HCT116 (cell line): Measurements from ENCODE around the gene S100G. TPM values are rescaled to one million over a fixed set of nuclear protein-coding genes. Genes with fewer than 3 reads are reported as not detected.

Source experiments
- ATAC-seq: fragments of 200-7000 bp; cut with Tn5 transposase; 2 replicates; pipeline ENCODE4 v1.9.1; 2020; ENCODE audit warnings: mild to moderate bottlenecking, moderate library complexity
- BruUV-seq: library from RNA; stranded (reverse); fragments of 400-500 nt; replicated peaks from 2 replicates; lab custom pipeline; 2021; lab: Mats Ljungman, UMichigan
- CTCF ChIA-PET: fragments of 300-600 bp; sonication (Branson Sonifier 250); formaldehyde crosslinking; loops from one replicate; lab custom pipeline; 2021; ENCODE audit warnings: antibody characterized with exemption; lab: Charles Lee
- POLR2A ChIA-PET: fragments of 300-600, 350-600 bp; sonication (Branson Sonifier 250); formaldehyde crosslinking; loops from one replicate; lab custom pipeline; 2021; ENCODE audit warnings: antibody characterized with exemption; lab: Charles Lee
- RAD21 ChIA-PET, 2 experiments: fragments of 300-600 bp; sonication (Branson Sonifier 250); formaldehyde crosslinking; loops; one replicate each; lab custom pipeline; 2023; ENCODE audit warnings: low total read pairs in 2 of 2; ENCODE audit not compliant: uncharacterized antibody in 2 of 2, unreplicated experiment in 2 of 2, low non-redundant PET in 1 of 2; lab: Charles Lee
- DNase-seq: peaks from one replicate; pipeline ENCODE4 v3.0.0-alpha.2; 2010; ENCODE audit warnings: low read depth, low spot score
- H2AFZ ChIP-seq: fragments of 200-600 bp; shearing (Covaris generic), sonication (generic); 2 replicates; pipeline ENCODE4 v1.6.1; 2017; ENCODE audit warnings: low read depth, mixed run types, mixed read lengths, antibody characterized with exemption, low read length; ENCODE audit not compliant: poor library complexity, severe bottlenecking
- H3K27ac ChIP-seq: 2 replicates; pipeline ENCODE4 v1.5.1; 2012; ENCODE audit warnings: low read depth, low read length
- H3K27me3 ChIP-seq: fragments of 200-600 bp; sonication (generic); 2 replicates; pipeline ENCODE4 v1.6.1; 2016; ENCODE audit warnings: mixed run types, low read length, mixed read lengths; ENCODE audit not compliant: insufficient read depth
- H3K36me3 ChIP-seq, 2 experiments: fragments of 200-500 bp in 1 of 2; fragments of 200-600 bp in 1 of 2; sonication (Bioruptor generic) in 1 of 2; sonication (generic) in 1 of 2; 2 replicates each; pipeline versions ENCODE4 v1.5.1 to v1.6.1; 2014 to 2016; ENCODE audit warnings: low read length in 2 of 2, inconsistent platforms in 1 of 2, mixed read lengths in 1 of 2, mixed run types in 1 of 2; ENCODE audit not compliant: insufficient read depth in 2 of 2, control insufficient read depth in 1 of 2
- H3K4me1 ChIP-seq, 2 experiments: fragments of 200-600 bp in 1 of 2; sonication (generic) in 1 of 2; 2 replicates each; pipeline versions ENCODE4 v1.5.1 to v1.6.1; 2012 to 2017; ENCODE audit warnings: low read length in 2 of 2, inconsistent platforms in 1 of 2, mild to moderate bottlenecking in 1 of 2, mixed read lengths in 1 of 2, mixed run types in 1 of 2, moderate library complexity in 1 of 2; ENCODE audit not compliant: insufficient read depth in 2 of 2, control insufficient read depth in 1 of 2
- H3K4me2 ChIP-seq: fragments of 200-600 bp; sonication (generic); 2 replicates; pipeline ENCODE4 v1.6.1; 2017; ENCODE audit warnings: mixed run types, low read length, mixed read lengths
- H3K4me3 ChIP-seq, 2 experiments: fragments of 200-600 bp in 1 of 2; sonication (generic) in 1 of 2; replicated peaks in 1 of 2; 2 replicates each; pipeline ENCODE4 v1.5.1; 2011 to 2016; ENCODE audit warnings: low read length in 2 of 2, control low read depth in 1 of 2, low read depth in 1 of 2, mild to moderate bottlenecking in 1 of 2, mixed read lengths in 1 of 2, mixed run types in 1 of 2
- H3K79me2 ChIP-seq: fragments of 200-600 bp; sonication (generic); 2 replicates; pipeline ENCODE4 v1.6.1; 2017; ENCODE audit warnings: mild to moderate bottlenecking, mixed run types, low read length, moderate library complexity, mixed read lengths; ENCODE audit not compliant: insufficient read depth
- H3K9ac ChIP-seq: fragments of 200-600 bp; sonication (generic); 2 replicates; pipeline ENCODE4 v1.6.1; 2016; ENCODE audit warnings: low read length, mixed read lengths
- H3K9me2 ChIP-seq: fragments of 200-600 bp; sonication (generic), shearing (Covaris generic); 2 replicates; pipeline ENCODE4 v1.6.1; 2017; ENCODE audit warnings: mixed run types, mild to moderate bottlenecking, moderate library complexity; ENCODE audit not compliant: insufficient read depth
- H3K9me3 ChIP-seq, 2 experiments: fragments of 200-500 bp in 1 of 2; fragments of 200-600 bp in 1 of 2; sonication (Bioruptor generic) in 1 of 2; sonication (generic) in 1 of 2; 2 replicates each; pipeline ENCODE4 v1.6.1; 2014 to 2017; ENCODE audit warnings: low read length in 2 of 2, mixed read lengths in 2 of 2, inconsistent platforms in 1 of 2, low read depth in 1 of 2, mild to moderate bottlenecking in 1 of 2, mixed run types in 1 of 2, moderate library complexity in 1 of 2; ENCODE audit not compliant: control insufficient read depth in 1 of 2, insufficient read depth in 1 of 2
- H4K20me1 ChIP-seq: fragments of 200-600 bp; sonication (generic), shearing (Covaris generic); 2 replicates; pipeline ENCODE4 v1.6.1; 2017; ENCODE audit warnings: mixed run types, mild to moderate bottlenecking, moderate library complexity; ENCODE audit not compliant: insufficient read depth
- CBX3 ChIP-seq: IDR thresholded peaks from 2 replicates; pipeline ENCODE4 v1.6.1; 2012; ENCODE audit warnings: low read depth
- EGR1 ChIP-seq: IDR thresholded peaks from 2 replicates; pipeline ENCODE4 v1.6.1; 2012; ENCODE audit warnings: low read depth
- ELF1 ChIP-seq: IDR thresholded peaks from 2 replicates; pipeline ENCODE4 v1.6.1; 2012; ENCODE audit warnings: low read depth, borderline replicate concordance
- EZH2 ChIP-seq: fragments of 200-600 bp; sonication (generic); IDR thresholded peaks from 2 replicates; pipeline ENCODE4 v1.6.1; 2017; ENCODE audit warnings: antibody characterized with exemption, mixed run types
- FOSL1 ChIP-seq: IDR thresholded peaks from 2 replicates; pipeline ENCODE4 v1.6.1; 2012; ENCODE audit warnings: low read depth
- JUND ChIP-seq: IDR thresholded peaks from 2 replicates; pipeline ENCODE4 v1.6.1; 2012
- POLR2A ChIP-seq: IDR thresholded peaks from 2 replicates; pipeline ENCODE4 v1.7.0; 2011; ENCODE audit warnings: borderline replicate concordance; ENCODE audit not compliant: insufficient read depth, insufficient read length; ENCODE audit errors: extremely low read depth
- POLR2AphosphoS5 ChIP-seq: IDR thresholded peaks from 2 replicates; pipeline ENCODE4 v1.6.1; 2011; ENCODE audit warnings: mild to moderate bottlenecking, low read depth, low read length, moderate library complexity
- SIN3A ChIP-seq: IDR thresholded peaks from 2 replicates; pipeline ENCODE4 v1.6.1; 2012; ENCODE audit warnings: low read depth
- SP1 ChIP-seq: IDR thresholded peaks from 2 replicates; pipeline ENCODE4 v1.6.1; 2012; ENCODE audit warnings: low read depth
- SRF ChIP-seq: IDR thresholded peaks from 2 replicates; pipeline ENCODE4 v1.6.1; 2012; ENCODE audit warnings: low read depth
- TCF7L2 ChIP-seq: IDR thresholded peaks from 2 replicates; pipeline ENCODE4 v1.7.0; 2011; ENCODE audit warnings: borderline replicate concordance, inconsistent platforms; ENCODE audit not compliant: insufficient read depth, insufficient read length; ENCODE audit errors: extremely low read depth
- YY1 ChIP-seq: IDR thresholded peaks from 2 replicates; pipeline ENCODE4 v1.6.1; 2011; ENCODE audit warnings: low read length, low read depth, moderate library complexity, mild to moderate bottlenecking; ENCODE audit not compliant: insufficient replicate concordance; ENCODE audit errors: extremely low read depth
- ZFX ChIP-seq: fragments of 450-650 bp; IDR thresholded peaks from 2 replicates; pipeline ENCODE4 v1.6.1; 2017
- ZNF274 ChIP-seq: fragments of 200-500 bp; sonication (Bioruptor generic); IDR thresholded peaks from 2 replicates; pipeline ENCODE4 v1.6.1; 2014; ENCODE audit warnings: mild to moderate bottlenecking, low read depth, low read length, inconsistent platforms
- intact Hi-C: fragments of 100-400 bp; cut with micrococcal nuclease; formaldehyde crosslinking; loops from 2 replicates; pipeline ENCODE4 v1.10.0; 2022
- total RNA-seq: library from RNA; stranded (reverse); gene quantifications from one replicate; pipeline ENCODE4 v1.2.1, GENCODE V29; 2021; ENCODE audit not compliant: unreplicated experiment
- TF ChIP-seq, protein P1 (sequence below), 3 experiments: fragments of 200-600 bp in 1 of 3; sonication (generic) in 1 of 3; IDR thresholded peaks in 2 of 3; conservative IDR thresholded peaks in 1 of 3; 2 replicates each; pipeline ENCODE4 v1.5.1; 2012 to 2017; ENCODE audit warnings: low read depth in 2 of 3, low read length in 2 of 3, antibody characterized with exemption in 1 of 3, borderline replicate concordance in 1 of 3, control low read depth in 1 of 3, mild to moderate bottlenecking in 1 of 3, mixed read lengths in 1 of 3, mixed run types in 1 of 3, moderate library complexity in 1 of 3; ENCODE audit not compliant: insufficient read depth in 1 of 3
- TF ChIP-seq, protein P2 (sequence below): IDR thresholded peaks from 2 replicates; pipeline ENCODE4 v1.6.1; 2012
- TF ChIP-seq, protein P3 (sequence below): IDR thresholded peaks from 2 replicates; pipeline ENCODE4 v1.6.1; 2011; ENCODE audit warnings: mild to moderate bottlenecking, low read length, moderate library complexity; ENCODE audit not compliant: insufficient replicate concordance; ENCODE audit errors: extremely low read depth
- TF ChIP-seq, protein P4 (sequence below): IDR thresholded peaks from 2 replicates; pipeline ENCODE4 v1.6.1; 2012; ENCODE audit warnings: low read depth

S100G gene
- total RNA-seq, 1 experiment from 2014 or later: not detected

DNA sequence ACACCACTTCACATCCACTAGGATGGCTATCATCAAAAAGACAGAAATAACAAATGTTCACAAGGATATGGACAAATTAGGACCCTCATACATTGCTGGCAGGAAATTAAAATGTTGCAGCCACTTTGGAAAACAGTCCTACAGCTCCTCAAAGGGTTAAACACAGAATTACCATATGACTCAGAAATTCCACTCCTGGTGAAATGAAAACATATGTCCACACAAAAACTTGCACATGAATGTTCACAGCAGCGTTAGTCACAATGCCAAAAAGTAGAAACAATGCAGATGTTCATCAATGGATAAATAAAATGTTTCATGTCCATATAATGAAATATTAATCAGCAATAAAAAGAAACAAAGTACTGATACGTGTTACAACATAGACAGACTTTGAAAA lies 15.1 kb downstream of the S100G start (continued):
- TF ChIP-seq, protein P1, sequence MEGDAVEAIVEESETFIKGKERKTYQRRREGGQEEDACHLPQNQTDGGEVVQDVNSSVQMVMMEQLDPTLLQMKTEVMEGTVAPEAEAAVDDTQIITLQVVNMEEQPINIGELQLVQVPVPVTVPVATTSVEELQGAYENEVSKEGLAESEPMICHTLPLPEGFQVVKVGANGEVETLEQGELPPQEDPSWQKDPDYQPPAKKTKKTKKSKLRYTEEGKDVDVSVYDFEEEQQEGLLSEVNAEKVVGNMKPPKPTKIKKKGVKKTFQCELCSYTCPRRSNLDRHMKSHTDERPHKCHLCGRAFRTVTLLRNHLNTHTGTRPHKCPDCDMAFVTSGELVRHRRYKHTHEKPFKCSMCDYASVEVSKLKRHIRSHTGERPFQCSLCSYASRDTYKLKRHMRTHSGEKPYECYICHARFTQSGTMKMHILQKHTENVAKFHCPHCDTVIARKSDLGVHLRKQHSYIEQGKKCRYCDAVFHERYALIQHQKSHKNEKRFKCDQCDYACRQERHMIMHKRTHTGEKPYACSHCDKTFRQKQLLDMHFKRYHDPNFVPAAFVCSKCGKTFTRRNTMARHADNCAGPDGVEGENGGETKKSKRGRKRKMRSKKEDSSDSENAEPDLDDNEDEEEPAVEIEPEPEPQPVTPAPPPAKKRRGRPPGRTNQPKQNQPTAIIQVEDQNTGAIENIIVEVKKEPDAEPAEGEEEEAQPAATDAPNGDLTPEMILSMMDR (IDR thresholded peaks at IDR 0.05 in 2 of 3, conservative IDR thresholded peaks at IDR 0.05 in 1 of 3; ENCODE audit: borderline replicate concordance in 1 of 3, insufficient read depth in 1 of 3, low read depth in 2 of 3, low read length in 2 of 3): no peak
- TF ChIP-seq SP1 (no peak), ZNF274 (no peak), JUND (no peak), EGR1 (no peak), ZFX (no peak), EZH2 (no peak), YY1 (no peak), CBX3 (no peak)
- TF ChIP-seq, protein P2, sequence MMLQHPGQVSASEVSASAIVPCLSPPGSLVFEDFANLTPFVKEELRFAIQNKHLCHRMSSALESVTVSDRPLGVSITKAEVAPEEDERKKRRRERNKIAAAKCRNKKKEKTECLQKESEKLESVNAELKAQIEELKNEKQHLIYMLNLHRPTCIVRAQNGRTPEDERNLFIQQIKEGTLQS: no peak

DNA sequence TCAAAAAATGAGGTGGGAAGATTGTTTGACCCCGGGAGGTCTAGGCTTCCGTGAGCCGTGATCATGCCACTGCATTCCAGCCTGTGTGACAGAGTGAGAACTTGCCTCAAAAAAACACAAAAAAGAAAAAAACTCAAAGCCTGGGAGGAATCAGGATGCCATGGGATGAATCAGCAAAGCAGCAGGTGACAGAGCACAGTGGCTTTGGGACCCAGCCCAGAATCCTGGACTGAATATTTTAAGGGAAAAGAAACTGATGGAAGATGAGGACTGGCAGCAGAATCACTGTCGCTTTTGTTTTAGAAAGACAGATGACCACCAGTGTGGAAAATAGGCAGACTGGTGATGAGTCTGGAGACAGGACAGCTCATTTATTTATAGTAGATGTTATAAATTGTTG lies 16.6 kb downstream of the S100G start:
- Histone ChIP-seq H3K79me2 (no peaks in the 10 kb centered on the region), H3K4me1 (no peaks in the 10 kb centered on the region), H3K36me3 (no peaks in the 10 kb centered on the region), H2AFZ (no peak overlapping the region), H3K27me3 (no peaks in the 10 kb centered on the region), H3K9ac (no peak overlapping the region), H3K4me3 (no peak overlapping the region), H3K4me2 (no peak overlapping the region), H4K20me1 (no peaks in the 10 kb centered on the region), H3K27ac (no peak overlapping the region), H3K9me3 (no peaks in the 10 kb centered on the region), H3K9me2 (no peaks in the 10 kb centered on the region)
- intact Hi-C loops: no loop called here
- RAD21 ChIA-PET: no interaction called here
- POLR2A ChIA-PET: no interaction called here
- no TSS peak for BruUV-seq
- no peak for ATAC-seq
- CTCF ChIA-PET: no interaction called here
- no peak for DNase-seq
- TF ChIP-seq EGR1 (no peak), TCF7L2 (no peak), POLR2A (no peak), FOSL1 (no peak), SRF (no peak), CBX3 (no peak), ELF1 (no peak), POLR2AphosphoS5 (no peak), SIN3A (no peak)
- TF ChIP-seq, protein P3, sequence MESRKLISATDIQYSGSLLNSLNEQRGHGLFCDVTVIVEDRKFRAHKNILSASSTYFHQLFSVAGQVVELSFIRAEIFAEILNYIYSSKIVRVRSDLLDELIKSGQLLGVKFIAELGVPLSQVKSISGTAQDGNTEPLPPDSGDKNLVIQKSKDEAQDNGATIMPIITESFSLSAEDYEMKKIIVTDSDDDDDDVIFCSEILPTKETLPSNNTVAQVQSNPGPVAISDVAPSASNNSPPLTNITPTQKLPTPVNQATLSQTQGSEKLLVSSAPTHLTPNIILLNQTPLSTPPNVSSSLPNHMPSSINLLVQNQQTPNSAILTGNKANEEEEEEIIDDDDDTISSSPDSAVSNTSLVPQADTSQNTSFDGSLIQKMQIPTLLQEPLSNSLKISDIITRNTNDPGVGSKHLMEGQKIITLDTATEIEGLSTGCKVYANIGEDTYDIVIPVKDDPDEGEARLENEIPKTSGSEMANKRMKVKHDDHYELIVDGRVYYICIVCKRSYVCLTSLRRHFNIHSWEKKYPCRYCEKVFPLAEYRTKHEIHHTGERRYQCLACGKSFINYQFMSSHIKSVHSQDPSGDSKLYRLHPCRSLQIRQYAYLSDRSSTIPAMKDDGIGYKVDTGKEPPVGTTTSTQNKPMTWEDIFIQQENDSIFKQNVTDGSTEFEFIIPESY: no peak
- TF ChIP-seq, protein P4, sequence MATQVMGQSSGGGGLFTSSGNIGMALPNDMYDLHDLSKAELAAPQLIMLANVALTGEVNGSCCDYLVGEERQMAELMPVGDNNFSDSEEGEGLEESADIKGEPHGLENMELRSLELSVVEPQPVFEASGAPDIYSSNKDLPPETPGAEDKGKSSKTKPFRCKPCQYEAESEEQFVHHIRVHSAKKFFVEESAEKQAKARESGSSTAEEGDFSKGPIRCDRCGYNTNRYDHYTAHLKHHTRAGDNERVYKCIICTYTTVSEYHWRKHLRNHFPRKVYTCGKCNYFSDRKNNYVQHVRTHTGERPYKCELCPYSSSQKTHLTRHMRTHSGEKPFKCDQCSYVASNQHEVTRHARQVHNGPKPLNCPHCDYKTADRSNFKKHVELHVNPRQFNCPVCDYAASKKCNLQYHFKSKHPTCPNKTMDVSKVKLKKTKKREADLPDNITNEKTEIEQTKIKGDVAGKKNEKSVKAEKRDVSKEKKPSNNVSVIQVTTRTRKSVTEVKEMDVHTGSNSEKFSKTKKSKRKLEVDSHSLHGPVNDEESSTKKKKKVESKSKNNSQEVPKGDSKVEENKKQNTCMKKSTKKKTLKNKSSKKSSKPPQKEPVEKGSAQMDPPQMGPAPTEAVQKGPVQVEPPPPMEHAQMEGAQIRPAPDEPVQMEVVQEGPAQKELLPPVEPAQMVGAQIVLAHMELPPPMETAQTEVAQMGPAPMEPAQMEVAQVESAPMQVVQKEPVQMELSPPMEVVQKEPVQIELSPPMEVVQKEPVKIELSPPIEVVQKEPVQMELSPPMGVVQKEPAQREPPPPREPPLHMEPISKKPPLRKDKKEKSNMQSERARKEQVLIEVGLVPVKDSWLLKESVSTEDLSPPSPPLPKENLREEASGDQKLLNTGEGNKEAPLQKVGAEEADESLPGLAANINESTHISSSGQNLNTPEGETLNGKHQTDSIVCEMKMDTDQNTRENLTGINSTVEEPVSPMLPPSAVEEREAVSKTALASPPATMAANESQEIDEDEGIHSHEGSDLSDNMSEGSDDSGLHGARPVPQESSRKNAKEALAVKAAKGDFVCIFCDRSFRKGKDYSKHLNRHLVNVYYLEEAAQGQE: no peak
- TF ChIP-seq, protein P2: no peak
